OCI-LY1 (cell line): ENCODE data around the gene WDR70.

Experiments used
- CTCF ChIP-seq: fragments of 200-600 bp; sonication (generic), shearing (Covaris generic); IDR thresholded peaks from 2 replicates; pipeline ENCODE4 v1.5.1; 2017; ENCODE audit warnings: mild to moderate bottlenecking, antibody characterized with exemption, low read length, moderate library complexity, mixed read lengths
- EZH2 ChIP-seq: fragments of 200-600 bp; sonication (generic), shearing (Covaris generic); IDR thresholded peaks from 2 replicates; pipeline ENCODE4 v1.8.0; 2017; ENCODE audit warnings: borderline replicate concordance, mixed run types, mild to moderate bottlenecking, antibody characterized with exemption, low read length, moderate library complexity, mixed read lengths

DNA sequence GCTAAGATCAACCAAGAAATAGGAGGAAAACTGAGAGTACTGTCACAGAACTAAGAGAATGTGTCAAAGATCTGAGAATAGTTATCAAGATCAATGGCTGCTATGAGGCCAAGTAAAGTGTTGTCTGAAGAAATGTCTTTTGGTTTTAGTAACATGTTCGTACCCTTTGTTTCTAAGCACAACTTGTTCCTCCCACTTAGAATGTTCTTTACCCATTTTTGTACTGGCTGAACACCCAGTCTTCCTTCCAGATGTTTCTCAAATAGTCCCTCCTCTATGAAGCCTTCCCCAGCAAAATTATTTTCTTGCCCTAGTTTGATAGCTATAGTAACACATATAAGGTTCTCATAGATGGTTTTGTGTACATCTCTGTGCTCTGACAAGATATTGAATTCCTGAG, 191.5 kb downstream of the WDR70 start:
- TF ChIP-seq CTCF (no peak), EZH2 (no peak)
